Choroid plexus epithelial cell (primary cell): ENCODE measurements around the gene PDZD2.
"Not testable (repeated sequence)": the region's sequence is repeated elsewhere in the genome, so short reads cannot be mapped to it uniquely, and the experiment has no call there.

Experiments used
- DNase-seq: peaks from one replicate; pipeline ENCODE4 v3.0.0-alpha.2; 2010; ENCODE audit warnings: low read depth
- H3K4me3 ChIP-seq: 2 replicates; pipeline ENCODE4 v1.5.1; 2011; ENCODE audit warnings: low read depth, mild to moderate bottlenecking, control low read depth, low read length, moderate library complexity
- TF ChIP-seq, protein P1 (sequence below): conservative IDR thresholded peaks from 2 replicates; pipeline ENCODE4 v1.5.1; 2011; ENCODE audit warnings: low read depth, mild to moderate bottlenecking, control low read depth, inconsistent platforms, low read length, moderate library complexity

Gene PDZD2

DNA sequence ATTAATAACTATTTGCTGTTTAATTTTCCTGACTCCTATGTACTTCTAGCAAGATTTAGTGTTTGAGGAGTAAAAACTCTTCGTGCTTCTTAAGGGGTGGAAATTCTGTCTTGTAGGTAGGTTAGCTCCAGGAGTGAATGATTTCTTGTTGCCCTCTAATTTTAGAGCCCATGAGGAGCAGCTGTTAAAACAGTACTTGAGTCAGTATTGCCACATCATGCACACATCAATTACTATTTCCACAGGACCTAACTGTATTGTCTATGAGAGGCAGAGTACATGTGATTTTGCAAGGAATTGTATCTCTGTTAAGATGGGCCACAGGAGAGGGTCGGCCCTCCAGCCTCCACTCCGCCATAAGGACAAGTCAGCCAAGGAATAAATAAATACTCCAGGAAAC, 91.2 kb downstream of the PDZD2 start:
- no peak overlapping the region for H3K4me3 ChIP-seq
- peak; percentile 2 for DNase-seq

DNA sequence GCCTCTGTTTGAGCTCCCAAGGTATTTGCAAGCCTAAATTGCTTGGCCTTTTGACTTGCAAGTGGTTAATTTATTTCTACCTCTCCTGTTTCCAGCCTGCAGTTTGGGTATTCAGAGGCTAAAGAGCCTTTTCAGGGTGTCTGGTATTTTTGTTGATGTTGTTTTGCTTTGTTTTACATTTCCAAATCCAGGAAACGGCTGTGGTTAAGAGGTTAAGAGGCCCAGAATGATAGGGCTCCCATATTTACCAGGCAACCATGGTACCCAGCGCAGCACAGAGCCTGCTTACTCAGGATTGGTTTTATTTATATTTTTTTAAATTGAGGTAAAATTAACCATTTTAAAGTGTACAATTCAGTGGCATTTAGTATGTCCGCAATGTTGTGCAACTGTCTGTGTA, 92.1 kb downstream of the PDZD2 start:
- no peak overlapping the region for H3K4me3 ChIP-seq
- DNase-seq, result no peak
- TF ChIP-seq, protein P1, sequence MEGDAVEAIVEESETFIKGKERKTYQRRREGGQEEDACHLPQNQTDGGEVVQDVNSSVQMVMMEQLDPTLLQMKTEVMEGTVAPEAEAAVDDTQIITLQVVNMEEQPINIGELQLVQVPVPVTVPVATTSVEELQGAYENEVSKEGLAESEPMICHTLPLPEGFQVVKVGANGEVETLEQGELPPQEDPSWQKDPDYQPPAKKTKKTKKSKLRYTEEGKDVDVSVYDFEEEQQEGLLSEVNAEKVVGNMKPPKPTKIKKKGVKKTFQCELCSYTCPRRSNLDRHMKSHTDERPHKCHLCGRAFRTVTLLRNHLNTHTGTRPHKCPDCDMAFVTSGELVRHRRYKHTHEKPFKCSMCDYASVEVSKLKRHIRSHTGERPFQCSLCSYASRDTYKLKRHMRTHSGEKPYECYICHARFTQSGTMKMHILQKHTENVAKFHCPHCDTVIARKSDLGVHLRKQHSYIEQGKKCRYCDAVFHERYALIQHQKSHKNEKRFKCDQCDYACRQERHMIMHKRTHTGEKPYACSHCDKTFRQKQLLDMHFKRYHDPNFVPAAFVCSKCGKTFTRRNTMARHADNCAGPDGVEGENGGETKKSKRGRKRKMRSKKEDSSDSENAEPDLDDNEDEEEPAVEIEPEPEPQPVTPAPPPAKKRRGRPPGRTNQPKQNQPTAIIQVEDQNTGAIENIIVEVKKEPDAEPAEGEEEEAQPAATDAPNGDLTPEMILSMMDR, result no peak

More for the DNA sequence above, 91.2 kb downstream of the PDZD2 start:
- TF ChIP-seq, protein P1, result no peak

DNA sequence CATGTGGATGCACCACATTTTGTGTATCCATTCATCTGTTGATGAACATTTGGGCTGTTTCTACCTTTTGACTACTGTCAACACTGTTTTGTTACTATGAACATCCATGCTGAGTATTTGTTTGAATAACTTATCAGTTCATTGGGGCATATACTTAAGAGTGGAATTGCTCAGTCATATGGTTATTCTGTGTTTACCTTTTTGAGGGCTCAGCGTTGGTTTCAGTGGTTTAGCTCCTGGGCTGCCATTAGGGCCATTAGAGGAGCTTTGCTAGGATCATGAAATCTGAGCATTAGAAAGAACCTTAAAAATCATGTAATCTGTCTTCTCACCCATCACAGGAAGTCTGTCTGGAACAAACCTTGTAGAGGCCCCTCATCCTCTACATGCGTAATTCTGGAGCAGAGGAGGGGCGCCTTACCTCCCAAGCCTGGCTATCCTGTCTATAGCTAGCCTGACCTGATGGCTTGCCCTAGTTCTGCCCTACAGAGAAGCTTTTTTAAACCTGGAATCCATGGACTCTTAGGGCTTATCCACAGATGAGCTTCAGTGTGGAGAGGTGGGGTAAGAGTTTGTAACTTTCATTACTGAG, 92.9 kb downstream of the PDZD2 start:
- TF ChIP-seq, protein P1, result no peak
- DNase-seq, result no peak
- no peak overlapping the region for H3K4me3 ChIP-seq

DNA sequence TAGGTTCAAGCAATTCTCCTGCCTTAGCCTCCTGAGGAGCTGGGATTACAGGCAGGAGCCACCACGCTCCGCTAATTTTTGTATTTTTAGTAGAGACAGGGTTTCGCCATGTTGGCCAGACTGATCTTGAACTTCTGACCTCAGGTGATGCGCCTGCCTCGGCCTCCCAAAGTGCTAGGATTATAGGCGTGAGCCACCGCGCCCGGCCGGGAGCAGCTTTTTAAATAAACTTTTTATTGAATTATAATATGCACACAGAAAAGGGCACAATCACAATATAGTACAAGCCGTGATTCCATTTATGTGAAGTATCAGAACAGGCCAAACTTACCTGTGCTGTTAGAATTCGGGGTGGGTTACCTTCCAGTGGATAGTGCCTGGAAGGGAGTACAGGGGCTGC, 93.9 kb downstream of the PDZD2 start:
- DNase-seq, result not testable (repeated sequence)

DNA sequence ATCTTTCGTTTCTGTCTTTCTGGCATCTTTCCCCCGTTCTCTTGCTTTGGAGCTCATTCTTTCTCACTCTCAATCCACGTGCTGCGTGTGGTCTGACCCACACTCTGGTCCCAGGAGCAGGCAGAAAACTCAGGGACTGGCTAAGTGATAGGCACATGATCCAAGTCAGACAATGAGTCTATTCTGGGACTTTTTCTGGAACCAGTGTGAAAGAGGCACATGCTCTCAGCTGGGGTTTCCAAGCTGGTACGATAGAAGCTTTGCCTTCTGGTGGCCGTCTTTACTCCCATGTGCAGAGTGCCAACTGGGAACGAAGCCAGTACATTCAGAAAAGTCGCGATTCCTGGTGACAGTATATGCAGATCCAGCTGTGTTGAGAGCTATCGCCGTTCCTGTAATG, 94.4 kb downstream of the PDZD2 start:
- DNase-seq, result no peak
- TF ChIP-seq, protein P1, result no peak
- no peak overlapping the region for H3K4me3 ChIP-seq

More for the DNA sequence above, 93.9 kb downstream of the PDZD2 start:
- not testable (repeated sequence) for H3K4me3 ChIP-seq

DNA sequence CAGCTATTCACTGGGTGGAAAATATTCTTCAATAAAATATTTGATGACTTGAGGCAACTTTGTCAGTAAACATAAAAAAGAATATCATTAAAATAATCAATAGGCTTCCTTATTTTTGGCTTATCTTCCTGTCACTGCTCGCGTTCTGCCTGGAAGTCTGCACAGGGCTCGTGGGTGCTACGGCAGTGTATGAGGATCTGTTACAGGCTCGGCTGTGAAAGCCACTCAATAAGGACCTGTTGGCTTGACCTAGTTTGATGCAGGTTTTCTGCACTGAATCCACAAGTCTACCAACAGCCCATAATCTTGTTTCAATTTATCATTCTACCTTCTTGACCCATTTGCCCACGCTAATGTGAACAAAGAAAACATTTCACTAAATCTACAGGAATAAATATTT, 97.2 kb downstream of the PDZD2 start:
- TF ChIP-seq, protein P1, result no peak
- no peak for DNase-seq
- no peak overlapping the region for H3K4me3 ChIP-seq

DNA sequence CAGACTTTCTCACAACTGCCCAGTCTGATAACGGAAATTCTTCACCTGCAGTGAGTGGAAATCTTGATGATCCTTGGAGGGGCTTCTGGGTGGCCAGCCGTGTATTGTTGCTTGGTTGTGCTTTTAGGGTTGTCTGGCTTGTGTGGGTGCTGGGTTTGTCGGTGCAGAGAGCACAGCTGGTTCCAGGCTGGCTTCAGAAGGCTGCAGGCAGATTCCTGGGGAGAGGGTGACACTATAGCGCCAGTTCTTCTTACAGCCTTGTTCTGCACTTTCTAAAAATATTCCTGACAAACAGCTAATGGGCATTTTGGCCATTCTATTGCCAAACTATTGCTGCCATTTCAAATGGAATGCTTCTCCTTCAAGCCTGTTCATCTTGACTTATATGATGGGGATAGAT, 99.3 kb downstream of the PDZD2 start:
- TF ChIP-seq, protein P1, result no peak
- DNase-seq, result no peak

More for the DNA sequence above, 99.3 kb downstream of the PDZD2 start:
- no peak overlapping the region for H3K4me3 ChIP-seq
